HEK293 (cell line): ENCODE results near the gene CADM1.

ENCODE experiments used
- GFI1B ChIP-seq: fragments of 450-650 bp; formaldehyde crosslinking; IDR thresholded peaks from 2 replicates; pipeline ENCODE4 v1.5.1; 2016; ENCODE audit warnings: missing biosample characterization, missing genetic modification characterization
- KLF10 ChIP-seq: fragments of 450-650 bp; IDR thresholded peaks from 2 replicates; pipeline ENCODE4 v1.5.1; 2018; ENCODE audit warnings: missing biosample characterization, mild to moderate bottlenecking, missing genetic modification characterization
- OSR2 ChIP-seq: fragments of 450-650 bp; formaldehyde crosslinking; IDR thresholded peaks from 2 replicates; pipeline ENCODE4 v1.5.1; 2016; ENCODE audit warnings: missing biosample characterization, missing genetic modification characterization
- SP3 ChIP-seq: fragments of 450-650 bp; formaldehyde crosslinking; IDR thresholded peaks from 2 replicates; pipeline ENCODE4 v1.5.1; 2016; ENCODE audit warnings: missing biosample characterization, missing genetic modification characterization
- SP7 ChIP-seq: fragments of 450-650 bp; formaldehyde crosslinking; IDR thresholded peaks from 2 replicates; pipeline ENCODE4 v1.5.1; 2016; ENCODE audit warnings: missing biosample characterization, missing genetic modification characterization
- YY1 ChIP-seq: fragments of 450-650 bp; formaldehyde crosslinking; IDR thresholded peaks from 2 replicates; pipeline ENCODE4 v1.5.1; 2018; ENCODE audit warnings: missing biosample characterization, missing genetic modification characterization
- ZBTB21 ChIP-seq: fragments of 450-650 bp; formaldehyde crosslinking; IDR thresholded peaks from 2 replicates; pipeline ENCODE4 v1.5.1; 2017; ENCODE audit warnings: missing biosample characterization, missing genetic modification characterization
- ZBTB48 ChIP-seq: fragments of 450-650 bp; formaldehyde crosslinking; IDR thresholded peaks from 2 replicates; pipeline ENCODE4 v1.5.1; 2016; ENCODE audit warnings: missing biosample characterization, missing genetic modification characterization
- ZFP3 ChIP-seq: fragments of 450-650 bp; formaldehyde crosslinking; IDR thresholded peaks from 2 replicates; pipeline ENCODE4 v1.5.1; 2016; ENCODE audit warnings: low read depth, missing biosample characterization, missing genetic modification characterization
- ZNF112 ChIP-seq: fragments of 450-650 bp; formaldehyde crosslinking; IDR thresholded peaks from 2 replicates; pipeline ENCODE4 v1.5.0; 2017; ENCODE audit warnings: missing biosample characterization, missing genetic modification characterization
- ZNF114 ChIP-seq: fragments of 450-650 bp; formaldehyde crosslinking; IDR thresholded peaks from 2 replicates; pipeline ENCODE4 v1.5.0; 2017; ENCODE audit warnings: missing biosample characterization, missing genetic modification characterization
- ZNF132 ChIP-seq: fragments of 450-650 bp; formaldehyde crosslinking; IDR thresholded peaks from 2 replicates; pipeline ENCODE4 v1.5.1; 2017; ENCODE audit warnings: missing biosample characterization, missing genetic modification characterization, borderline replicate concordance
- ZNF140 ChIP-seq: fragments of 450-650 bp; formaldehyde crosslinking; IDR thresholded peaks from 2 replicates; pipeline ENCODE4 v1.5.1; 2016; ENCODE audit warnings: missing biosample characterization, missing genetic modification characterization
- ZNF155 ChIP-seq: fragments of 450-650 bp; formaldehyde crosslinking; IDR thresholded peaks from 2 replicates; pipeline ENCODE4 v1.5.1; 2016; ENCODE audit warnings: missing biosample characterization, missing genetic modification characterization
- ZNF214 ChIP-seq: fragments of 450-650 bp; formaldehyde crosslinking; IDR thresholded peaks from 2 replicates; pipeline ENCODE4 v1.5.1; 2017; ENCODE audit warnings: missing biosample characterization, mild to moderate bottlenecking, missing genetic modification characterization, borderline replicate concordance
- ZNF223 ChIP-seq: fragments of 450-650 bp; formaldehyde crosslinking; IDR thresholded peaks from 2 replicates; pipeline ENCODE4 v1.5.1; 2016; ENCODE audit warnings: missing biosample characterization, missing genetic modification characterization
- ZNF341 ChIP-seq: fragments of 450-650 bp; formaldehyde crosslinking; IDR thresholded peaks from 2 replicates; pipeline ENCODE4; 2016; ENCODE audit warnings: low read depth, missing biosample characterization, missing genetic modification characterization
- ZNF391 ChIP-seq: fragments of 450-650 bp; formaldehyde crosslinking; IDR thresholded peaks from 2 replicates; pipeline ENCODE4 v1.5.1; 2016; ENCODE audit warnings: low read depth, missing biosample characterization, missing genetic modification characterization, borderline replicate concordance
- ZNF544 ChIP-seq: fragments of 450-650 bp; formaldehyde crosslinking; IDR thresholded peaks from 2 replicates; pipeline ENCODE4 v1.5.0; 2017; ENCODE audit warnings: missing biosample characterization, missing genetic modification characterization
- ZNF660 ChIP-seq: fragments of 450-650 bp; IDR thresholded peaks from 2 replicates; pipeline ENCODE4 v1.5.1; 2018; ENCODE audit warnings: missing biosample characterization, mild to moderate bottlenecking, missing genetic modification characterization
- TF ChIP-seq, protein P1 (sequence below): fragments of 450-650 bp; formaldehyde crosslinking; IDR thresholded peaks from 2 replicates; pipeline ENCODE4 v1.5.1; 2016; ENCODE audit warnings: missing biosample characterization, missing genetic modification characterization
- TF ChIP-seq, protein P2 (sequence below): fragments of 450-650 bp; formaldehyde crosslinking; IDR thresholded peaks from 2 replicates; pipeline ENCODE4 v1.5.1; 2016; ENCODE audit warnings: missing biosample characterization, missing genetic modification characterization
- TF ChIP-seq, protein P3 (sequence below): fragments of 450-650 bp; formaldehyde crosslinking; IDR thresholded peaks from 2 replicates; pipeline ENCODE4 v1.5.1; 2017; ENCODE audit warnings: missing biosample characterization, missing genetic modification characterization
- TF ChIP-seq, protein P4 (sequence below): fragments of 450-650 bp; formaldehyde crosslinking; IDR thresholded peaks from 2 replicates; pipeline ENCODE4 v1.5.1; 2016; ENCODE audit warnings: missing biosample characterization, missing genetic modification characterization
- TF ChIP-seq, protein P5 (sequence below): fragments of 450-650 bp; formaldehyde crosslinking; IDR thresholded peaks from 2 replicates; pipeline ENCODE4 v1.5.1; 2017; ENCODE audit warnings: missing biosample characterization, missing genetic modification characterization
- TF ChIP-seq, protein P6 (sequence below): fragments of 450-650 bp; formaldehyde crosslinking; IDR thresholded peaks from 2 replicates; pipeline ENCODE4 v1.5.1; 2017; ENCODE audit warnings: missing biosample characterization, missing genetic modification characterization
- TF ChIP-seq, protein P7 (sequence below): fragments of 450-650 bp; IDR thresholded peaks from 2 replicates; pipeline ENCODE4 v1.5.1; 2018; ENCODE audit warnings: missing biosample characterization, mild to moderate bottlenecking, missing genetic modification characterization
- TF ChIP-seq, protein P8 (sequence below): fragments of 450-650 bp; formaldehyde crosslinking; IDR thresholded peaks from 2 replicates; pipeline ENCODE4 v1.5.1; 2016; ENCODE audit warnings: missing biosample characterization, missing genetic modification characterization
- TF ChIP-seq, protein P9 (sequence below): fragments of 450-650 bp; formaldehyde crosslinking; IDR thresholded peaks from 2 replicates; pipeline ENCODE4; 2016; ENCODE audit warnings: missing biosample characterization, missing genetic modification characterization

The CADM1 gene

DNA sequence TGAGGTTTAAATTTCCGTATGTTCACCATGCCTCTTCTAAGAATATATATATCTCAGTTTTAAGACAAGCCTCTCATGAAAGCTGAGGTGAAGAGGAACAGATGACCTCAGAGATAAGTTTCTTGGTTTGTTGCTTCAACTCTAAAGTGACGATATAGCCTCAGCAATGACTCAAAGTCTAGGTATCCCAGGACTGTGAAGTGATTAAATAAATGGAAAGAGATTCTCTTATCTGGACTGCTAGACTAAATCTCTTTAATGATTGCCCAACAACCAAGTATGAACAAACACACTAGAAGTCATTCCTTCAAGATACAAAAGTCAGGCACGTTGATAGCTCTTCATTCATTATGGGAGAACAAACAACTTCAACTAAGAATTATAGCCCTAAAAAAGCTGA lies 15.3 kb downstream of the CADM1 start (continued):
- TF ChIP-seq, protein P1, sequence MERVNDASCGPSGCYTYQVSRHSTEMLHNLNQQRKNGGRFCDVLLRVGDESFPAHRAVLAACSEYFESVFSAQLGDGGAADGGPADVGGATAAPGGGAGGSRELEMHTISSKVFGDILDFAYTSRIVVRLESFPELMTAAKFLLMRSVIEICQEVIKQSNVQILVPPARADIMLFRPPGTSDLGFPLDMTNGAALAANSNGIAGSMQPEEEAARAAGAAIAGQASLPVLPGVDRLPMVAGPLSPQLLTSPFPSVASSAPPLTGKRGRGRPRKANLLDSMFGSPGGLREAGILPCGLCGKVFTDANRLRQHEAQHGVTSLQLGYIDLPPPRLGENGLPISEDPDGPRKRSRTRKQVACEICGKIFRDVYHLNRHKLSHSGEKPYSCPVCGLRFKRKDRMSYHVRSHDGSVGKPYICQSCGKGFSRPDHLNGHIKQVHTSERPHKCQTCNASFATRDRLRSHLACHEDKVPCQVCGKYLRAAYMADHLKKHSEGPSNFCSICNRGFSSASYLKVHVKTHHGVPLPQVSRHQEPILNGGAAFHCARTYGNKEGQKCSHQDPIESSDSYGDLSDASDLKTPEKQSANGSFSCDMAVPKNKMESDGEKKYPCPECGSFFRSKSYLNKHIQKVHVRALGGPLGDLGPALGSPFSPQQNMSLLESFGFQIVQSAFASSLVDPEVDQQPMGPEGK (tag by site-specific recombination) = no peak
- TF ChIP-seq, protein P2, sequence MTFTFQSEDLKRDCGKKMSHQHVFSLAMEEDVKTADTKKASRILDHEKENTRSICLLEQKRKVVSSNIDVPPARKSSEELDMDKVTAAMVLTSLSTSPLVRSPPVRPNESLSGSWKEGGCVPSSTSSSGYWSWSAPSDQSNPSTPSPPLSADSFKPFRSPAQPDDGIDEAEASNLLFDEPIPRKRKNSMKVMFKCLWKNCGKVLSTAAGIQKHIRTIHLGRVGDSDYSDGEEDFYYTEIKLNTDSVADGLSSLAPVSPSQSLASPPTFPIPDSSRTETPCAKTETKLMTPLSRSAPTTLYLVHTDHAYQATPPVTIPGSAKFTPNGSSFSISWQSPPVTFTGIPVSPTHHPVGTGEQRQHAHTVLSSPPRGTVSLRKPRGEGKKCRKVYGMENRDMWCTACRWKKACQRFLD (tag by site-specific recombination) = no peak
- TF ChIP-seq KLF10 (0 out of 2 replicates have a peak, but pooled peaks have one; percentile 29), ZBTB21 (tag by site-specific recombination) (peak; percentile 87), SP7 (tag by site-specific recombination) (no peak), ZNF112 (no peak), ZNF132 (no peak), ZFP3 (tag by site-specific recombination) (no peak), ZNF341 (tag by site-specific recombination) (no peak), YY1 (tag by site-specific recombination) (no peak), ZNF140 (tag by site-specific recombination) (no peak), ZNF660 (tag by site-specific recombination) (peak; percentile 75), ZNF155 (tag by site-specific recombination) (no peak), GFI1B (peak; percentile 57; the same call in 1 of the 2 replicates), ZNF544 (tag by site-specific recombination) (no peak), ZNF223 (tag by site-specific recombination) (no peak), ZNF114 (tag by site-specific recombination) (no peak), SP3 (no peak), OSR2 (tag by site-specific recombination) (no peak), ZNF214 (tag by site-specific recombination) (no peak), ZNF391 (tag by site-specific recombination) (no peak), ZBTB48 (no peak)
- TF ChIP-seq, protein P3, sequence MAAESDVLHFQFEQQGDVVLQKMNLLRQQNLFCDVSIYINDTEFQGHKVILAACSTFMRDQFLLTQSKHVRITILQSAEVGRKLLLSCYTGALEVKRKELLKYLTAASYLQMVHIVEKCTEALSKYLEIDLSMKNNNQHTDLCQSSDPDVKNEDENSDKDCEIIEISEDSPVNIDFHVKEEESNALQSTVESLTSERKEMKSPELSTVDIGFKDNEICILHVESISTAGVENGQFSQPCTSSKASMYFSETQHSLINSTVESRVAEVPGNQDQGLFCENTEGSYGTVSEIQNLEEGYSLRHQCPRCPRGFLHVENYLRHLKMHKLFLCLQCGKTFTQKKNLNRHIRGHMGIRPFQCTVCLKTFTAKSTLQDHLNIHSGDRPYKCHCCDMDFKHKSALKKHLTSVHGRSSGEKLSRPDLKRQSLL = no peak
- TF ChIP-seq, protein P4, sequence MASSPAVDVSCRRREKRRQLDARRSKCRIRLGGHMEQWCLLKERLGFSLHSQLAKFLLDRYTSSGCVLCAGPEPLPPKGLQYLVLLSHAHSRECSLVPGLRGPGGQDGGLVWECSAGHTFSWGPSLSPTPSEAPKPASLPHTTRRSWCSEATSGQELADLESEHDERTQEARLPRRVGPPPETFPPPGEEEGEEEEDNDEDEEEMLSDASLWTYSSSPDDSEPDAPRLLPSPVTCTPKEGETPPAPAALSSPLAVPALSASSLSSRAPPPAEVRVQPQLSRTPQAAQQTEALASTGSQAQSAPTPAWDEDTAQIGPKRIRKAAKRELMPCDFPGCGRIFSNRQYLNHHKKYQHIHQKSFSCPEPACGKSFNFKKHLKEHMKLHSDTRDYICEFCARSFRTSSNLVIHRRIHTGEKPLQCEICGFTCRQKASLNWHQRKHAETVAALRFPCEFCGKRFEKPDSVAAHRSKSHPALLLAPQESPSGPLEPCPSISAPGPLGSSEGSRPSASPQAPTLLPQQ (tag by site-specific recombination) = no peak
- TF ChIP-seq, protein P5, sequence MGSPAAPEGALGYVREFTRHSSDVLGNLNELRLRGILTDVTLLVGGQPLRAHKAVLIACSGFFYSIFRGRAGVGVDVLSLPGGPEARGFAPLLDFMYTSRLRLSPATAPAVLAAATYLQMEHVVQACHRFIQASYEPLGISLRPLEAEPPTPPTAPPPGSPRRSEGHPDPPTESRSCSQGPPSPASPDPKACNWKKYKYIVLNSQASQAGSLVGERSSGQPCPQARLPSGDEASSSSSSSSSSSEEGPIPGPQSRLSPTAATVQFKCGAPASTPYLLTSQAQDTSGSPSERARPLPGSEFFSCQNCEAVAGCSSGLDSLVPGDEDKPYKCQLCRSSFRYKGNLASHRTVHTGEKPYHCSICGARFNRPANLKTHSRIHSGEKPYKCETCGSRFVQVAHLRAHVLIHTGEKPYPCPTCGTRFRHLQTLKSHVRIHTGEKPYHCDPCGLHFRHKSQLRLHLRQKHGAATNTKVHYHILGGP (tag by site-specific recombination) = no peak
- TF ChIP-seq, protein P6, sequence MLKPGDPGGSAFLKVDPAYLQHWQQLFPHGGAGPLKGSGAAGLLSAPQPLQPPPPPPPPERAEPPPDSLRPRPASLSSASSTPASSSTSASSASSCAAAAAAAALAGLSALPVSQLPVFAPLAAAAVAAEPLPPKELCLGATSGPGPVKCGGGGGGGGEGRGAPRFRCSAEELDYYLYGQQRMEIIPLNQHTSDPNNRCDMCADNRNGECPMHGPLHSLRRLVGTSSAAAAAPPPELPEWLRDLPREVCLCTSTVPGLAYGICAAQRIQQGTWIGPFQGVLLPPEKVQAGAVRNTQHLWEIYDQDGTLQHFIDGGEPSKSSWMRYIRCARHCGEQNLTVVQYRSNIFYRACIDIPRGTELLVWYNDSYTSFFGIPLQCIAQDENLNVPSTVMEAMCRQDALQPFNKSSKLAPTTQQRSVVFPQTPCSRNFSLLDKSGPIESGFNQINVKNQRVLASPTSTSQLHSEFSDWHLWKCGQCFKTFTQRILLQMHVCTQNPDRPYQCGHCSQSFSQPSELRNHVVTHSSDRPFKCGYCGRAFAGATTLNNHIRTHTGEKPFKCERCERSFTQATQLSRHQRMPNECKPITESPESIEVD = peak; percentile 77
- TF ChIP-seq, protein P7, sequence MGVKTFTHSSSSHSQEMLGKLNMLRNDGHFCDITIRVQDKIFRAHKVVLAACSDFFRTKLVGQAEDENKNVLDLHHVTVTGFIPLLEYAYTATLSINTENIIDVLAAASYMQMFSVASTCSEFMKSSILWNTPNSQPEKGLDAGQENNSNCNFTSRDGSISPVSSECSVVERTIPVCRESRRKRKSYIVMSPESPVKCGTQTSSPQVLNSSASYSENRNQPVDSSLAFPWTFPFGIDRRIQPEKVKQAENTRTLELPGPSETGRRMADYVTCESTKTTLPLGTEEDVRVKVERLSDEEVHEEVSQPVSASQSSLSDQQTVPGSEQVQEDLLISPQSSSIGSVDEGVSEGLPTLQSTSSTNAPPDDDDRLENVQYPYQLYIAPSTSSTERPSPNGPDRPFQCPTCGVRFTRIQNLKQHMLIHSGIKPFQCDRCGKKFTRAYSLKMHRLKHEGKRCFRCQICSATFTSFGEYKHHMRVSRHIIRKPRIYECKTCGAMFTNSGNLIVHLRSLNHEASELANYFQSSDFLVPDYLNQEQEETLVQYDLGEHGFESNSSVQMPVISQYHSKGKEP = no peak
- TF ChIP-seq, protein P8, sequence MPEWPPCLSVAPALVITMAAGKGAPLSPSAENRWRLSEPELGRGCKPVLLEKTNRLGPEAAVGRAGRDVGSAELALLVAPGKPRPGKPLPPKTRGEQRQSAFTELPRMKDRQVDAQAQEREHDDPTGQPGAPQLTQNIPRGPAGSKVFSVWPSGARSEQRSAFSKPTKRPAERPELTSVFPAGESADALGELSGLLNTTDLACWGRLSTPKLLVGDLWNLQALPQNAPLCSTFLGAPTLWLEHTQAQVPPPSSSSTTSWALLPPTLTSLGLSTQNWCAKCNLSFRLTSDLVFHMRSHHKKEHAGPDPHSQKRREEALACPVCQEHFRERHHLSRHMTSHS (tag by site-specific recombination) = no peak
- TF ChIP-seq, protein P9, sequence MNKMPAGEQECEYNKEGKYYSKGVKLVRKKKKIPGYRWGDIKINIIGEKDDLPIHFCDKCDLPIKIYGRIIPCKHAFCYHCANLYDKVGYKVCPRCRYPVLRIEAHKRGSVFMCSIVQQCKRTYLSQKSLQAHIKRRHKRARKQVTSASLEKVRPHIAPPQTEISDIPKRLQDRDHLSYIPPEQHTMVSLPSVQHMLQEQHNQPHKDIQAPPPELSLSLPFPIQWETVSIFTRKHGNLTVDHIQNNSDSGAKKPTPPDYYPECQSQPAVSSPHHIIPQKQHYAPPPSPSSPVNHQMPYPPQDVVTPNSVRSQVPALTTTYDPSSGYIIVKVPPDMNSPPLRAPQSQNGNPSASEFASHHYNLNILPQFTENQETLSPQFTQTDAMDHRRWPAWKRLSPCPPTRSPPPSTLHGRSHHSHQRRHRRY (tag by site-specific recombination) = no peak
